Endothelial cell of hepatic sinusoid (primary cell): ENCODE results near the gene ETFB.

ENCODE experiments used
- in situ Hi-C: cut with HindIII; loops from 2 replicates; pipeline ENCODE4 v1.10.0; 2017; ENCODE audit warnings: low sequenced_read_pairs

Gene ETFB

DNA sequence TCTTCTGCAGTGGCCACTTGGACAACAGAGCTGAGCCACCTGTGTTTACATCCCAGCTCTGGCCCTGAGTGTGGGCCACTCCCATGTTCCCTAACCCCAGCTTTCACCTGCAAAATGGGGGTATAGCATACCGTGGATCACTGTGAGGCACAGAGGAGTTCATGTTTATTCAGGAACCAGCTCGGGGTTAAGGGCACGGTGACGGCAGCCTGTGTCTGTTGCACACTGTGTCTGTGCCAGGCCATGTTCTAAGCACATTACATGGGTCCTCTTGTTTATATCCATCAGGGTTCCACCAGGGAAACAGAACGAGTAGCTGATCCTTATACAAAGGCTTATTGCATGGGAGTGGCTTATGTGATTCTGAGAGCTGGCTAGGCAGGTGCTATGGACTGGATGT, 68.8 kb downstream of the ETFB start:
- in situ Hi-C loops, result no loop called here

DNA sequence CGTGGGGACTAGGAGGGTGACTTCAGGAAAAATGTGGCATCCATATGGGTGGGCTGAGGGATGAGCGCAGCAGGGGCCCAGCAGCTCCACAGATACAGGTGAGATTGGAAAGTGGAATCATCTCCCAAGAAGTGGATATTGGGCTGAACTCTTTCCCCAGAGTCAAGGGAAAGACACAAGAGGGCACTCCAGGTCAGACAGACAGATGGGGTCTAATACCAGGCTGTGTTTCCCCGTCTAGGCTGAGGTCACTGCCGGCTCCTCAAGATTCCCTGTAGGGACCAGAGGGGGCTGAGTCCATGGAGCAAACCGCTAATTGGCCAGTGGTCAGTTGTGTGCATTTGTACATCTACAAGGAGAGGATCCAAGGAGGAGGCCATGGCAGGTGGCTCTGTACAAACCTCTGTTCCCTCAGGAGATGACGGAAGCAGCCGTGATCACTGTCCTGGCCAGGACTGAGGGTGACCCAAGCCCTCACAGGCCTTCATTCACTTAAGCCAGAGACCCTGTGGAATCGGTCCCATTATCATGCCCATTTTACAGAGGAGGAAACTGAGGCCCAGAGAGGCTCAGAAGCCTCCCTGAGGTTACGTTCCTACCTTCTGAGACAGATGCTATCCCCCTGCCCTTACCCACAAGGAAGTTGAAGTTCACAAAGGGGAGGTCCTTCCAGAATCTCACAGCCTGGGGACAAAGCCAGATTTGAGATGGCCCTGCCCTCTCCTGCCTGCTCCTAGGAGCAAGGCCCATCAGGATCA, 69.7 kb downstream of the ETFB start:
- in situ Hi-C loops, result no loop called here

DNA sequence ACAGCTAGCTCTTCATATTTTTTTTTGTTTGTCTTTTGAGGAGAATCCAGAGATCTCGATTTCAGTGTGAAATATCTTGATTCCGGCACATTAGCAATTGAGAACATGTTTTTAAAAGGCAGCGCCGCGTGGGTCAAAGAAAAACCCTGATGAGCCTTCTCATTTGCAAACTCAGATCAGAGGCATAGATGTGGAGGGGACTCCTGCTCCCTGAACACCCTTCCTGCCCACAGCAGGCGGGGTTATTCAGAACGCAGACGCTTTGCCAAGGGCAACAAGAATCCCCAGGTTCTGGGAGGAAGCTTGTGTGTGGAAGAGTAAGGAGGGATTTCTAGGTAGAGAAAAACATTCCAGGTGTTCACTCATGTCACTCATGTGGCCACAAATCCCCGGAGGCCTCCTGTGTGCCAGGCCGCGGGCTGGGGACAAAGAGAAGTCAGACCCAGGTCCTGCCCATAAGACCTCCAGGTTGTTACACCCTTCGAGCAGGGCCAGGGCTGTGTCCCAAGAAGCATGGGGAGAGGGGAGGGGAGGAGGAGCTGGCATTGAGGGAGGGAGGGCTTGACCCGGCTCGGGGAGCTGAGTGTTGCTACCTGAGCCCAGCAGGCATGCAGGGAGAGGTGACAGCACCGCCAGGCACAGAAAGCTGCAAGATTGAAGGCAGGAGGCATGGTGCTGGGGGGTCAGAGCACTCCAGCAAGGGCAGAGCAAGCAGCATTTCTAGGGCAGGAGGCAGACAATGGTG, 70.6 kb downstream of the ETFB start:
- in situ Hi-C loops, result no loop called here
